GM12801 (cell line): ENCODE results near the gene EMILIN2.

Source experiments
- CTCF ChIP-seq: IDR thresholded peaks from one replicate; pipeline ENCODE4 v1.5.1; 2011; ENCODE audit warnings: control low read depth; ENCODE audit not compliant: insufficient read length; ENCODE audit errors: extremely low read depth

The EMILIN2 gene

GRCh38 chr18:2857491-2858131, 10.8 kb downstream of the EMILIN2 start:
- no peak for TF ChIP-seq CTCF

GRCh38 chr18:2869207-2869606, 22.4 kb downstream of the EMILIN2 start:
- TF ChIP-seq CTCF = no peak

- no peak for TF ChIP-seq CTCF
These were observed 24.4 kb downstream of the EMILIN2 start for GRCh38 chr18:2871111-2871720.

- TF ChIP-seq CTCF = no peak
These were observed 25.3 kb downstream of the EMILIN2 start for GRCh38 chr18:2872095-2872494.

GRCh38 chr18:2874765-2875164, 28.0 kb downstream of the EMILIN2 start:
- no peak for TF ChIP-seq CTCF

- TF ChIP-seq CTCF = no peak
These were observed 32.0 kb downstream of the EMILIN2 start for GRCh38 chr18:2878656-2879330.

- no peak for TF ChIP-seq CTCF
These were observed 33.1 kb downstream of the EMILIN2 start for GRCh38 chr18:2879889-2880288.
